H9 (cell line): ENCODE results near the gene GSTM3. TPM values are rescaled to one million over a fixed set of nuclear protein-coding genes. Genes with fewer than 3 reads are reported as not detected.
"Not testable (repeated sequence)": the region's sequence is repeated elsewhere in the genome, so short reads cannot be mapped to it uniquely, and the experiment has no call there.

Source experiments
- DNase-seq: peaks from one replicate; pipeline ENCODE4 v3.0.0-alpha.2; 2017
- H2AFZ ChIP-seq: one replicate; pipeline ENCODE4 v1.6.1; 2013; ENCODE audit warnings: mild to moderate bottlenecking, low read length, control low read depth, moderate library complexity
- H2AK5ac ChIP-seq: 2 replicates; pipeline ENCODE4 v1.6.1; 2013; ENCODE audit warnings: low read length, control low read depth, mixed read lengths; ENCODE audit not compliant: insufficient read length
- H2BK120ac ChIP-seq: one replicate; pipeline ENCODE4 v1.6.1; 2013; ENCODE audit warnings: low read depth, mild to moderate bottlenecking, low read length, control low read depth, inconsistent platforms; ENCODE audit not compliant: poor library complexity, severe bottlenecking
- H2BK12ac ChIP-seq: 2 replicates; pipeline ENCODE4 v1.6.1; 2013; ENCODE audit warnings: low read length, control low read depth, mixed read lengths, low read depth; ENCODE audit not compliant: insufficient read length
- H2BK15ac ChIP-seq: 2 replicates; pipeline ENCODE4 v1.6.1; 2013; ENCODE audit warnings: low read depth, low read length, control low read depth
- H2BK20ac ChIP-seq: one replicate; pipeline ENCODE4 v1.6.1; 2013; ENCODE audit warnings: low read depth, mild to moderate bottlenecking, low read length, control low read depth, inconsistent platforms; ENCODE audit not compliant: poor library complexity, severe bottlenecking
- H2BK5ac ChIP-seq: 2 replicates; pipeline ENCODE4 v1.6.1; 2013; ENCODE audit warnings: low read length, control low read depth, mixed read lengths; ENCODE audit not compliant: insufficient read length
- H3K14ac ChIP-seq: 2 replicates; pipeline ENCODE4 v1.6.1; 2013; ENCODE audit warnings: low read length, control low read depth; ENCODE audit not compliant: insufficient read depth
- H3K18ac ChIP-seq: 2 replicates; pipeline ENCODE4 v1.6.1; 2013; ENCODE audit warnings: low read depth, mild to moderate bottlenecking, mixed read lengths, low read length, control low read depth; ENCODE audit not compliant: insufficient read length
- H3K23ac ChIP-seq: 2 replicates; pipeline ENCODE4 v1.6.1; 2013; ENCODE audit warnings: low read length, control low read depth, mixed read lengths, low read depth; ENCODE audit not compliant: insufficient read length
- H3K23me2 ChIP-seq: 2 replicates; pipeline ENCODE4 v1.6.1; 2013; ENCODE audit warnings: low read depth, mild to moderate bottlenecking, mixed read lengths, low read length, control low read depth; ENCODE audit not compliant: insufficient read length, poor library complexity, severe bottlenecking
- H3K27ac ChIP-seq: 2 replicates; pipeline ENCODE4 v1.5.1; 2013; ENCODE audit warnings: low read length, control low read depth, mixed read lengths, low read depth; ENCODE audit not compliant: insufficient read length
- H3K27me3 ChIP-seq: 2 replicates; pipeline ENCODE4 v1.6.1; 2013; ENCODE audit warnings: low read length, control low read depth, inconsistent platforms; ENCODE audit not compliant: insufficient read depth
- H3K4ac ChIP-seq: 2 replicates; pipeline ENCODE4 v1.6.1; 2013; ENCODE audit warnings: low read depth, mild to moderate bottlenecking, control low read depth, inconsistent platforms, low read length, moderate library complexity
- H3K4me1 ChIP-seq: 2 replicates; pipeline ENCODE4 v1.6.1; 2013; ENCODE audit warnings: low read length, control low read depth, inconsistent platforms; ENCODE audit not compliant: insufficient read depth
- H3K4me2 ChIP-seq: 2 replicates; pipeline ENCODE4 v1.6.1; 2013; ENCODE audit warnings: low read length, control low read depth, mixed read lengths; ENCODE audit not compliant: insufficient read length, insufficient read depth
- H3K56ac ChIP-seq: 2 replicates; pipeline ENCODE4 v1.6.1; 2013; ENCODE audit warnings: low read depth, mild to moderate bottlenecking, mixed read lengths, low read length, control low read depth; ENCODE audit not compliant: insufficient read length
- H3K79me1 ChIP-seq: 2 replicates; pipeline ENCODE4 v1.6.1; 2013; ENCODE audit warnings: low read depth, mild to moderate bottlenecking, moderate library complexity, low read length, control low read depth, inconsistent platforms; ENCODE audit not compliant: insufficient read depth, poor library complexity, severe bottlenecking
- H3K79me2 ChIP-seq: 2 replicates; pipeline ENCODE4 v1.6.1; 2013; ENCODE audit warnings: low read length, control low read depth, inconsistent platforms; ENCODE audit not compliant: insufficient read depth
- H3K9ac ChIP-seq: 2 replicates; pipeline ENCODE4 v1.6.1; 2013; ENCODE audit warnings: low read length, control low read depth, mixed read lengths; ENCODE audit not compliant: insufficient read length; ENCODE audit errors: extremely low read depth
- H3K9me3 ChIP-seq: one replicate; pipeline ENCODE4 v1.6.1; 2013; ENCODE audit warnings: low read depth, low read length, inconsistent platforms; ENCODE audit not compliant: control insufficient read depth
- H3T11ph ChIP-seq: one replicate; pipeline ENCODE4 v1.6.1; 2013; ENCODE audit warnings: mild to moderate bottlenecking, low read length, control low read depth, inconsistent platforms
- H4K20me1 ChIP-seq: one replicate; pipeline ENCODE4 v1.6.1; 2013; ENCODE audit not compliant: control insufficient read depth, insufficient read length, insufficient read depth
- H4K5ac ChIP-seq: 2 replicates; pipeline ENCODE4 v1.6.1; 2013; ENCODE audit warnings: low read depth, mild to moderate bottlenecking, mixed read lengths, low read length, control low read depth; ENCODE audit not compliant: insufficient read length
- H4K8ac ChIP-seq: replicated peaks from 2 replicates; pipeline ENCODE4 v1.6.1; 2013; ENCODE audit warnings: low read length, control low read depth, mixed read lengths, low read depth; ENCODE audit not compliant: insufficient read length
- H4K91ac ChIP-seq: 2 replicates; pipeline ENCODE4 v1.6.1; 2013; ENCODE audit warnings: low read depth, mild to moderate bottlenecking, moderate library complexity, mixed read lengths, low read length, control low read depth; ENCODE audit not compliant: insufficient read length
- H3K27ac Mint-ChIP-seq, 3 experiments: 2 replicates in 2 of 3; 3 replicates in 1 of 3; pipeline ENCODE4 v1.8.0; 2020 to 2021; ENCODE audit warnings: mixed read lengths in 3 of 3, mild to moderate bottlenecking in 1 of 3, moderate library complexity in 1 of 3
- H3K27me3 Mint-ChIP-seq: 2 replicates; pipeline ENCODE4 v1.8.0; 2021; ENCODE audit warnings: low read depth, mild to moderate bottlenecking, moderate library complexity, mixed read lengths
- H3K36me3 Mint-ChIP-seq, 3 experiments: 2 replicates in 2 of 3; 3 replicates in 1 of 3; pipeline ENCODE4 v1.8.0; 2020 to 2021; ENCODE audit warnings: low read depth in 3 of 3, mixed read lengths in 3 of 3; ENCODE audit not compliant: insufficient read depth in 1 of 3
- H3K4me1 Mint-ChIP-seq, 2 experiments: 2 replicates each; pipeline ENCODE4 v1.8.0; 2020; ENCODE audit warnings: mixed read lengths in 2 of 2
- H3K4me3 Mint-ChIP-seq, 2 experiments: 2 replicates in 1 of 2; 3 replicates in 1 of 2; pipeline ENCODE4 v1.8.0; 2020 to 2021; ENCODE audit warnings: mild to moderate bottlenecking in 2 of 2, mixed read lengths in 2 of 2, moderate library complexity in 1 of 2
- H3K9me3 Mint-ChIP-seq, 2 experiments: 2 replicates in 1 of 2; 3 replicates in 1 of 2; pipeline ENCODE4 v1.8.0; 2020; ENCODE audit warnings: mild to moderate bottlenecking in 2 of 2, mixed read lengths in 2 of 2, moderate library complexity in 1 of 2
- CTCF ChIP-seq: fragments of 200-600 bp; sonication (generic); conservative IDR thresholded peaks from 3 replicates; pipeline ENCODE4 v1.8.0; 2021; ENCODE audit warnings: antibody characterized with exemption, mild to moderate bottlenecking
- WGBS: extraction: QIAGEN DNeasy Blood & Tissue Kit; methylation state at CpG from one replicate; pipeline ENCODE4 v1.1.7; 2013; ENCODE audit warnings: missing lambda C conversion rate, low lambda C conversion rate, mixed read lengths; ENCODE audit not compliant: insufficient read length; ENCODE audit errors: extremely low coverage; 5-methylcytosine and 5-hydroxymethylcytosine counted together
- total RNA-seq: library from RNA; stranded (reverse); gene quantifications from 2 replicates; pipeline ENCODE4 v1.2.1, GENCODE V29; 2021

Gene GSTM3
- total RNA-seq, 1 experiment from 2014 or later: 3.5 TPM

- Mint-ChIP-seq H3K4me1 (no peaks in the 10 kb centered on the region), H3K27ac (peak within 1 kb of the TSS in 1 of 3 experiments; percentile 64; a peak in 3 of 7 replicates), H3K4me3 (peak within 1 kb of the TSS; percentile 68 to 78), H3K36me3 (peaks cover 0 to 11% (median 0%) of the 10 kb centered on the region in 3 experiments; a peak in 1 of 7 replicates), H3K9me3 (peaks cover 0 to 6% of the 10 kb centered on the region in 2 experiments; a peak in 1 of 5 replicates), H3K27me3 (peaks cover 2% of the 10 kb centered on the region; the same call in 1 of the 2 replicates)
- Histone ChIP-seq H3K79me2 (no peaks in the 10 kb centered on the region), H3K27me3 (no peaks in the 10 kb centered on the region), H2AK5ac (no peak within 1 kb of the TSS), H3K56ac (no peak within 1 kb of the TSS), H3K9me3 (no peaks in the 10 kb centered on the region), H3K27ac (no peak within 1 kb of the TSS), H4K91ac (no peak within 1 kb of the TSS), H3K4ac (no peak within 1 kb of the TSS), H2BK12ac (no peak within 1 kb of the TSS), H4K5ac (no peak within 1 kb of the TSS), H2BK5ac (no peak within 1 kb of the TSS), H3K23ac (no peak within 1 kb of the TSS), H3K4me1 (no peaks in the 10 kb centered on the region), H3K9ac (peak within 1 kb of the TSS; percentile 70), H3K79me1 (no peaks in the 10 kb centered on the region), H2AFZ (no peak within 1 kb of the TSS), H3K23me2 (peaks cover 2% of the 10 kb centered on the region), H2BK120ac (no peak within 1 kb of the TSS), H3K18ac (peak within 1 kb of the TSS; percentile 90), H2BK20ac (no peak within 1 kb of the TSS), H4K20me1 (no peaks in the 10 kb centered on the region), H3T11ph (no peak within 1 kb of the TSS), H3K14ac (peak within 1 kb of the TSS; percentile 94), H2BK15ac (no peak within 1 kb of the TSS), H3K4me2 (peak within 1 kb of the TSS; percentile 56), H4K8ac (no peak within 1 kb of the TSS)
- peak; percentile 79 for DNase-seq
- no CpG with 5 or more reads among the region's 46 CpGs for WGBS
- TF ChIP-seq CTCF: peak; percentile 40; the same call in 2 of the 3 replicates
These were observed 53.0 kb downstream of the GSTM3 start, which contains the start of gene GSTM1 for GRCh38 chr1:109687641-109688499. Gene GSTM1, plus strand, starts transcription at chr1:109687817. Its CDS starts 57 bp downstream, at chr1:109687874.

GRCh38 chr1:109687109-109687508 lies 53.7 kb downstream of the GSTM3 start:
- H3K4me1 Mint-ChIP-seq, H2BK120ac ChIP-seq, H3K4me2 ChIP-seq, H3K23ac ChIP-seq, H3K27ac ChIP-seq, H2BK12ac ChIP-seq, H4K20me1 ChIP-seq, H3K9me3 Mint-ChIP-seq, H3K79me2 ChIP-seq, DNase-seq, H3T11ph ChIP-seq, H3K4me1 ChIP-seq, H2BK5ac ChIP-seq, H3K23me2 ChIP-seq, H3K56ac ChIP-seq, H4K91ac ChIP-seq, H3K27me3 ChIP-seq, H4K8ac ChIP-seq, H2AK5ac ChIP-seq, H4K5ac ChIP-seq, H2BK15ac ChIP-seq, H2BK20ac ChIP-seq, H3K9ac ChIP-seq, H3K18ac ChIP-seq, H3K79me1 ChIP-seq, H2AFZ ChIP-seq, H3K4ac ChIP-seq, H3K9me3 ChIP-seq, H3K27me3 Mint-ChIP-seq: not testable (repeated sequence)
- peaks cover 0 to 11% (median 0%) of the 10 kb centered on the region in 3 experiments; a peak in 1 of 7 replicates for H3K36me3 Mint-ChIP-seq
- WGBS: no CpG with 5 or more reads among the region's 11 CpGs
- H3K4me3 Mint-ChIP-seq: peak overlapping the region; percentile 68 to 74
- H3K27ac Mint-ChIP-seq: peak overlapping the region in 1 of 3 experiments; percentile 5; a peak in 2 of 7 replicates
- H3K14ac ChIP-seq: peak overlapping the region; percentile 94
